Cardiac muscle cell (in vitro differentiated cells and primary cell): ENCODE results near the gene FERD3L. TPM values are rescaled to one million over a fixed set of nuclear protein-coding genes. Genes with fewer than 3 reads are reported as not detected.
A peak's percentile ranks its signal among the peaks of the same experiment; 100 is the strongest.
"Not testable (repeated sequence)": the region's sequence is repeated elsewhere in the genome, so short reads cannot be mapped to it uniquely, and the experiment has no call there.

ENCODE experiments used
- DNase-seq, 2 donors: peaks; one replicate each; pipeline versions ENCODE4 v3.0.0 to v3.0.0-alpha.2; 2010 to 2017; ENCODE audit warnings: low read depth in 1 of 2, low spot score in 1 of 2
- H3K27ac ChIP-seq: fragments of 200-600 bp; sonication (generic); 2 replicates; pipeline ENCODE4 v1.5.1; 2016
- H3K27me3 ChIP-seq: fragments of 200-600 bp; sonication (generic); 2 replicates; pipeline ENCODE4 v1.6.0; 2016; ENCODE audit warnings: control low read depth
- H3K36me3 ChIP-seq: fragments of 200-600 bp; sonication (generic); 2 replicates; pipeline ENCODE4 v1.5.1; 2016; ENCODE audit warnings: control low read depth
- H3K4me1 ChIP-seq: fragments of 200-600 bp; sonication (generic); 2 replicates; pipeline ENCODE4 v1.8.1; 2017; ENCODE audit warnings: low read depth, mild to moderate bottlenecking, mixed run types
- H3K4me3 ChIP-seq: fragments of 200-600 bp; sonication (generic); 2 replicates; pipeline ENCODE4 v1.5.1; 2016; ENCODE audit warnings: mild to moderate bottlenecking
- H3K9me3 ChIP-seq: fragments of 200-600 bp; sonication (generic); 2 replicates; pipeline ENCODE4 v1.5.1; 2017; ENCODE audit warnings: low read depth, mild to moderate bottlenecking, control low read depth
- CTCF ChIP-seq: IDR thresholded peaks from 2 replicates; pipeline ENCODE4 v1.5.1; 2012; ENCODE audit warnings: low read depth, mild to moderate bottlenecking, low read length
- polyA plus RNA-seq: library from polyadenylated mRNA; unstranded; fragments of >200 nt; fragmentation: Nextera tagmentation; extraction: Ambion mirVana; gene quantifications from 2 replicates; pipeline ENCODE4 v1.2.1, GENCODE V29; 2016
- total RNA-seq: library from RNA; depleted of rRNA; stranded (reverse); fragments of >200 nt; gene quantifications from 2 replicates; pipeline ENCODE4 v1.2.3, GENCODE V29; 2016

Gene FERD3L
- not detected in 2 replicates for total RNA-seq
- polyA plus RNA-seq: not detected in 2 replicates

DNA sequence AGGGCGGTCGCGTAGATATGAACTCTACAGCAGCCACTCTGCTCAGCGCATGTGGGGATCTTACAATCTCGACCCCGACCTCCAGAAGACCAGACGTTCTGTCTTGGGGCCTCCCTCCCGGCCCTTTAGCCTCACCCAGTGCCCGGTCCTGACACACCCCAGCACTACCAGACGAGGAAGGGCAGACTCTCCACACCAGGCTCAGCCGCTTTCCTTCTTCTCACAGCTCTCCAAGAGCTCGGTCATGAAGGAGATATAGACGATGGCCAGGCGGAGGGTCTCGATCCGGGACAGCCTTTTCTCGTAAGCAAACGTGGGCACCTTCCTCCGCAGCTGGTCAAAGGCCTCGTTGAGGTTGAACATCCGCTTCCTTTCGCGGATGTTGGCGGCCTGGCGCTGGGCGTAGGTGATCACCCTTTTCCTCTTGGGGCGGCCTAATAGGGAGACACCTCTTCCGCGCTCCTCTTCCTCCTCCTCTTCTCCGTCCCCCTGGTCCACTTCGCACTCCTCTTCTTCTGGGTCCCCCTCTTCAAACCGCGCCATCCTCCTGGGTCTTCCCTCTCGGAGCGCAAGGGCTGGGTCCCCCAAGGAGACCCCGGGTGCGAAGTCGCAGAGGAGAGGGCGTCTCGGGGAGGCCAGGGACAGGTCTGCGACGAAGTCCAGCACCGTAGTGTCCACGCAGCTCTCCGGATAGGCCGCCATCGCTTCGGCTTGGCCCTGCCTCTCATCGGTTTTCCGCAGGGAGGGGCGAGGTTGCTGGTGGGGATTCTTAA is at the start of gene FERD3L:
FERD3L (minus strand) TSS at position 761 of the 773 bp plus-strand sequence; CDS start at position 702, 59 bp downstream.
- peak in 1 of 2 donors; percentile 4 for DNase-seq
- peaks cover 4% of the 10 kb centered on the region for H3K4me1 ChIP-seq
- no peak for TF ChIP-seq CTCF
- H3K9me3 ChIP-seq: no peaks in the 10 kb centered on the region
- no peaks in the 10 kb centered on the region for H3K36me3 ChIP-seq
- H3K4me3 ChIP-seq: peak within 1 kb of the TSS; percentile 11
- no peak within 1 kb of the TSS for H3K27ac ChIP-seq
- H3K27me3 ChIP-seq: peaks cover 78% of the 10 kb centered on the region

- not testable (repeated sequence) for H3K36me3 ChIP-seq, H3K27ac ChIP-seq, H3K4me1 ChIP-seq, DNase-seq, H3K27me3 ChIP-seq, H3K9me3 ChIP-seq
- peak overlapping the region; percentile 16 for H3K4me3 ChIP-seq
These were observed 49.2 kb upstream of the FERD3L start for GRCh38 chr7:19194417-19194816.

DNA sequence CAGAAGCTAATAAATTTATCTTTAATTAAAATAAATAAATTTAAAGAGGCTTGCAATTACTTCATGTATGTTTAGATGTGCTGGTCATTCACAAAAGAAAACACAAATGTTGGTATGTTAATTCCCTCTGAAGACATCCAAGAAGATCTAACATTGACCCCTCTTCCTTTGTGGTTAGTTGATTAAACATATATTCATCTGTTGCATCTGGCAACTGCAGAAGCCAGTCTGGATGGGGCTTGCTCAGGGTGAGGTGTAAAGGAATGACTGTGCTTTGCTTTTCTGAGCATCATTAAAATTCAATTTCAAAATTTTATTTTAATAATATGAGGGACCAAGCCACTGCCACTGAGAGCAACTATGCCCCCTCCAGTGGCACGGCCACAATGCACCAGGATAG is 36.4 kb upstream of the FERD3L start:
- Histone ChIP-seq H3K9me3 (no peaks in the 10 kb centered on the region), H3K4me1 (no peaks in the 10 kb centered on the region), H3K36me3 (no peaks in the 10 kb centered on the region), H3K27ac (no peak overlapping the region), H3K27me3 (no peaks in the 10 kb centered on the region), H3K4me3 (no peak overlapping the region)
- TF ChIP-seq CTCF: no peak
- DNase-seq: no peak

DNA sequence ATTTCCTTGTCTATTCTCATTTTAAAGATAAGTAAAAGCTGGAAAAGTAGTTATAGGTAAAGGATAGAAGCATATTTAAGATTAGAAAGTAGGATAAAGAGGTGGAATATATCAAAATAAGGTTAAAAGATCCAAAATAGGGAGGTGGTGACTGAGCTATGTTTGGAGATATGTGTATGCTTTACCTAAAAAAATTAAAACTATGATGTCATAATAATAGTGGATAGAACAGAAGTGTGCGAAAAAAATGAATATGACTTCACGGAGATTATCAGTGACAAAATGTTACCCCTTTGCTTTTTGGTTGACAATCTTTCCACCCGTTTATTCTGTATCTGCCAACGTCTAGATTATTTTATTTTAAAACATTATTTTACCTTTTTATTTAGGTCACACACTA is 33.4 kb upstream of the FERD3L start:
- Histone ChIP-seq H3K9me3 (no peaks in the 10 kb centered on the region), H3K4me1 (no peaks in the 10 kb centered on the region), H3K27me3 (no peaks in the 10 kb centered on the region), H3K36me3 (no peaks in the 10 kb centered on the region), H3K27ac (no peak overlapping the region), H3K4me3 (no peak overlapping the region)
- no peak for DNase-seq
- TF ChIP-seq CTCF: no peak

- Histone ChIP-seq H3K4me1 (no peaks in the 10 kb centered on the region), H3K27ac (no peak overlapping the region), H3K36me3 (no peaks in the 10 kb centered on the region), H3K9me3 (no peaks in the 10 kb centered on the region), H3K27me3 (no peaks in the 10 kb centered on the region), H3K4me3 (no peak overlapping the region)
- peak in 1 of 2 donors; percentile 2 for DNase-seq
- TF ChIP-seq CTCF: no peak
These were observed 32.0 kb upstream of the FERD3L start for GRCh38 chr7:19177269-19177668.

GRCh38 chr7:19175241-19175640 is 30.0 kb upstream of the FERD3L start:
- Histone ChIP-seq H3K4me3 (no peak overlapping the region), H3K4me1 (no peaks in the 10 kb centered on the region), H3K36me3 (no peaks in the 10 kb centered on the region), H3K27ac (no peak overlapping the region), H3K9me3 (no peaks in the 10 kb centered on the region), H3K27me3 (no peaks in the 10 kb centered on the region)
- DNase-seq: no peak
- TF ChIP-seq CTCF: no peak
